DMS153 (cell line): ENCODE data around the gene DDX41.
"Not testable (repeated sequence)": the region's sequence is repeated elsewhere in the genome, so short reads cannot be mapped to it uniquely, and the experiment has no call there.

Experiments
- DNase-seq: peaks from one replicate; lab custom pipeline; 2025; lab: John Stamatoyannopoulos, UW

The DDX41 gene

GRCh38 chr5:177497292-177498012, 19.3 kb downstream of the DDX41 start, which contains the start of gene PDLIM7:
Gene PDLIM7 (minus strand): TSS chr5:177497604. CDS start chr5:177496512, 1,092 bp downstream.
- peak; percentile 74 for DNase-seq

GRCh38 chr5:177496727-177497291, 20.0 kb downstream of the DDX41 start:
- DNase-seq, result no peak

GRCh38 chr5:177496070-177496726, 20.6 kb downstream of the DDX41 start:
- DNase-seq, result no peak

GRCh38 chr5:177495243-177496060, 21.3 kb downstream of the DDX41 start:
- DNase-seq, result no peak

- no peak for DNase-seq
These were observed 22.2 kb downstream of the DDX41 start for GRCh38 chr5:177494346-177495195.

- no peak for DNase-seq
These were observed 22.9 kb downstream of the DDX41 start for GRCh38 chr5:177493795-177494345.

GRCh38 chr5:177492841-177493240, 23.9 kb downstream of the DDX41 start:
- DNase-seq, result no peak

GRCh38 chr5:177491983-177492746, 24.6 kb downstream of the DDX41 start:
- no peak for DNase-seq

GRCh38 chr5:177491429-177491945, 25.3 kb downstream of the DDX41 start:
- DNase-seq, result no peak

- DNase-seq, result no peak
These were observed 25.8 kb downstream of the DDX41 start for GRCh38 chr5:177490992-177491391.

- DNase-seq, result no peak
These were observed 26.3 kb downstream of the DDX41 start for GRCh38 chr5:177490311-177490991.

- no peak for DNase-seq
These were observed 27.5 kb downstream of the DDX41 start for GRCh38 chr5:177489119-177489716.

GRCh38 chr5:177487975-177488374, 28.8 kb downstream of the DDX41 start:
- no peak for DNase-seq

- DNase-seq, result no peak
These were observed 29.6 kb downstream of the DDX41 start for GRCh38 chr5:177487144-177487543.

GRCh38 chr5:177486256-177486655, 30.5 kb downstream of the DDX41 start:
- DNase-seq, result no peak

GRCh38 chr5:177485753-177486152, 31.0 kb downstream of the DDX41 start:
- DNase-seq, result not testable (repeated sequence)

- DNase-seq, result no peak
These were observed 31.7 kb downstream of the DDX41 start for GRCh38 chr5:177484902-177485549.
